ENCODE data around the gene SPIRE2. TPM values are rescaled to one million over a fixed set of nuclear protein-coding genes. Genes with fewer than 3 reads are reported as not detected.
"Not testable (repeated sequence)": the region's sequence is repeated elsewhere in the genome, so short reads cannot be mapped to it uniquely, and the experiment has no call there.

The SPIRE2 gene
- total RNA-seq, 2 donors from 2014 or later, result 51.7 to 80.5 TPM

DNA sequence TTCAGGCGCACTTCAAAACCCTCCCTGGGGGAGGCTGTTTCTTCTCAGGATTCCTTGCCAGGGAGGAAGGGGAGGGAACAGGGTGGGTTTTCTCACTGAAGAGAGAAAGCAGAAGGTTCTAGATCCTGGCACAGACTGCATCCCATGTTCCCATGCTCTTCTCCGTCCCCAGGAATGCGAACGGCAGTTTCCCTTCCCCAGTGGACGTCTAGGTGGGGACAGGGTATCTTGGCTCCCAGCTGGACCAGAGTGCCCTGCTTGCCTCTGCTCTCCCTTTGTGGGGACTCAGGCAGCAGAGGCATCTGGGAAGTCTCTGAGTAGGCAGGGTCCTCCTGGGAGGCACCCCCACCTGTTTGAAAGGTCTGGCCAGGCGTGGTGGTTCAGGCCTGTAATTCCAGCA is 42.2 kb downstream of the SPIRE2 start:
- no peaks in the 10 kb centered on the region for H3K9me3 ChIP-seq
- H3K4me3 ChIP-seq, result no peak overlapping the region
- no peaks in the 10 kb centered on the region for H3K27me3 ChIP-seq
- H3K4me1 ChIP-seq, result no peaks in the 10 kb centered on the region
- H3K36me3 ChIP-seq, result no peaks in the 10 kb centered on the region
- no peak for DNase-seq
- intact Hi-C loops (cut with DNase I), result no loop called here
- no peak overlapping the region for H3K27ac ChIP-seq
- H3K9ac ChIP-seq (ENCODE audit: low read depth in 2 of 2, low read length in 2 of 2), result no peak overlapping the region
- TF ChIP-seq, protein P1, sequence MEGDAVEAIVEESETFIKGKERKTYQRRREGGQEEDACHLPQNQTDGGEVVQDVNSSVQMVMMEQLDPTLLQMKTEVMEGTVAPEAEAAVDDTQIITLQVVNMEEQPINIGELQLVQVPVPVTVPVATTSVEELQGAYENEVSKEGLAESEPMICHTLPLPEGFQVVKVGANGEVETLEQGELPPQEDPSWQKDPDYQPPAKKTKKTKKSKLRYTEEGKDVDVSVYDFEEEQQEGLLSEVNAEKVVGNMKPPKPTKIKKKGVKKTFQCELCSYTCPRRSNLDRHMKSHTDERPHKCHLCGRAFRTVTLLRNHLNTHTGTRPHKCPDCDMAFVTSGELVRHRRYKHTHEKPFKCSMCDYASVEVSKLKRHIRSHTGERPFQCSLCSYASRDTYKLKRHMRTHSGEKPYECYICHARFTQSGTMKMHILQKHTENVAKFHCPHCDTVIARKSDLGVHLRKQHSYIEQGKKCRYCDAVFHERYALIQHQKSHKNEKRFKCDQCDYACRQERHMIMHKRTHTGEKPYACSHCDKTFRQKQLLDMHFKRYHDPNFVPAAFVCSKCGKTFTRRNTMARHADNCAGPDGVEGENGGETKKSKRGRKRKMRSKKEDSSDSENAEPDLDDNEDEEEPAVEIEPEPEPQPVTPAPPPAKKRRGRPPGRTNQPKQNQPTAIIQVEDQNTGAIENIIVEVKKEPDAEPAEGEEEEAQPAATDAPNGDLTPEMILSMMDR (IDR thresholded peaks at IDR 0.05), result no peak

DNA sequence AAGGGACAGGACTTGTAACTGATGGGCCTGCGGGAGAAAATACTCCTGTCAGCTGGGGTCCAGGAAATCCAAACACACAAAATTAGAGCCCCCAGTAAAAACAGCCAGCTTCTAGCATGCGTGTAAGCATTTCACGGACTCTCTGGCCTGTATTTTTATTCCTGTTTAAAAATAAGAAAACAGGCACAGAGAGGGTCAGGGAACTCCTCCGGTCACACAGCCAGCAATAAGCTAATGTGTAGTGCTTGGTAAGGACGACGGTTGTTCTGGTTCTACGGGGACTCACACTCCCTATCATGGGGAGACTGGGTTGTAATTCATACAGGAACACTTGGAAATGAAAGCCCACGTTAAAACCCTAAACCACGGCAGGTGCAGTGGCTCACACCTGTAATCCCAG is 43.6 kb downstream of the SPIRE2 start:
- H3K27me3 ChIP-seq, result no peaks in the 10 kb centered on the region
- no peak overlapping the region for H3K9ac ChIP-seq (ENCODE audit: low read depth in 2 of 2, low read length in 2 of 2)
- H3K4me3 ChIP-seq, result no peak overlapping the region
- no peaks in the 10 kb centered on the region for H3K36me3 ChIP-seq
- H3K9me3 ChIP-seq, result no peaks in the 10 kb centered on the region
- intact Hi-C loops (cut with DNase I), result no loop called here
- no peak overlapping the region for H3K27ac ChIP-seq
- H3K4me1 ChIP-seq, result no peaks in the 10 kb centered on the region
- TF ChIP-seq, protein P1 (IDR thresholded peaks at IDR 0.05), result no peak
- no peak for DNase-seq

DNA sequence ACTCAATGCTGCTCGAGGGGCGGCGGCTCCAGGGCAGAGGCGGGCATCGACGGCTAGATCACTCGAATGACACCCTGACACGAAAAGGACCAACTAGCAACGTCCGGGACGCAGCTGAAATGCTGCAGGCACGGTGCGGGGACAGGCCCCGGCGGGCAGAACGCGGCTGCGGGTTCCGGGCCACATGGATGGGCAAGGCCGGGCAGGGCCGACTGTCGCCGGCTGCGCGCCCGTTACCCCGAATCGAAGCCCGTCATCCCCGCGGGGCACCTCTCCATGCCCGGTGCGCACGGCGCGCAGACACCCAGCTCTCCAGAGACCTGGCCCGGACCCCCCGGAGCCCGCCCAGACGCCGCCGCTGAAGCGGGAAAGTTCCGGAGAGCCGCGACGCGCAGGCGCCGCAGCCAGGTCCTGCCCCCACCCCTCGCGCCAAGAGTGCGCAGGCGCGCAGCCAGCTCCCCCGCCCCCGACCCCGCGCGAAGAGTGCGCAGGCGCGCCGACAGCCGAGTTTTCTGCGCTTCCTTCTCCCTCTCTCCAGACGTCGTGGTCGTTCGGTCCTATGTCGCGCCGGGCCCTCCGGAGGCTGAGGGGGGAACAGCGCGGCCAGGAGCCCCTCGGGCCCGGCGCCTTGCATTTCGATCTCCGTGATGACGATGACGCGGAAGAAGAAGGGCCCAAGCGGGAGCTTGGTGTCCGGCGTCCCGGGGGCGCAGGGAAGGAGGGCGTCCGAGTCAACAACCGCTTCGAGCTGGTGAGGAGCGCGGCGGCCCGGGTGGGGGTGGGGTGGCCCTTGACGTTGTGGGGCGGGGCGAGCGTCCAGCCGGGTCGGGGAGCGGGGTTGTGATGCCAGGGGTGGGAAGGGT is 45.1 kb downstream of the SPIRE2 start, which contains the start of gene TCF25:
TSS of gene TCF25 (plus strand) at position 484 of the 863 bp plus-strand sequence. CDS start at position 560, 76 bp downstream.
- Histone ChIP-seq H3K4me1 (no peaks in the 10 kb centered on the region), H3K9me3 (no peaks in the 10 kb centered on the region), H3K27ac (peak within 1 kb of the TSS; percentile 97), H3K4me3 (peak within 1 kb of the TSS; percentile 66), H3K27me3 (no peaks in the 10 kb centered on the region), H3K9ac (ENCODE audit: low read depth in 2 of 2, low read length in 2 of 2) (peak within 1 kb of the TSS; percentile 81 to 99), H3K36me3 (no peaks in the 10 kb centered on the region)
- peak; percentile 86 for DNase-seq
- intact Hi-C loops (cut with DNase I), result no loop called here
- TF ChIP-seq, protein P1 (IDR thresholded peaks at IDR 0.05), result no peak

DNA sequence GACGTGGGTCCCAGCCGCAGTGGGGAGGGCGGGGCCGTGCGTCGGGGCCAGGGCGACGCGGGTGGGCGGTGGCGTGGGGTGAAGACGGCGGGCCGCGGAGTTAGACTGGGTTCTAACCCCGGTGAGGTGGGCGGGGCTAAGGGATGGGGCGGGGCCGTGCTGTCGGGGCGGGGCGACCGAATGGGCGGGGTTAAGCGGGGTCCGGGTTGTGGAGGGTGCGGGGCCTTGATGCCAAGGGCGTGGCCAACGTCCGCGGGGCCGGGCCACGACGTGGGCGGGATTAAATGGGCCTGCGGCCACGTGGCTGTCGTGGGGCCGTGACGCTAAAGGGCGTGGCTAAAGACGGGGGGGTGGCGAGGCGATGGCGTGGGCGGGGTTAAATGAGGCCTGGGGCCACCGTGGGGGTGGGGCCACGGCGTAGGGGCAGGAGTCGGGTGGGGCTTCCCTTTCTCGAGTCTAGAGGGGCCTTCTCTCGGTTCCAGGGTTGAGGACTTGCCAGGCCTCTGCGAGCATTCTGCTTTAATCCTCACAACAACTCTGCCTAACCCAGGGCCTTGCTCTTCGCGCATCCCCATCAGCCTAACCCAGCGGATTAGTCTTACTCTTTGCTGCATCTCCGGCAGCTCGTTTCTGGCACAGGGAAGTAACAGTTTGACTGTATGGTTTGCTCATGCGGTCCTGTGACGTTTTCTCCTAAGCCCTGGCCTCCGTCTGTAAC is 45.9 kb downstream of the SPIRE2 start:
- Histone ChIP-seq H3K4me3 (peak overlapping the region; percentile 66), H3K9me3 (no peaks in the 10 kb centered on the region), H3K36me3 (no peaks in the 10 kb centered on the region), H3K9ac (ENCODE audit: low read depth in 2 of 2, low read length in 2 of 2) (peak overlapping the region; percentile 81 to 99), H3K4me1 (no peaks in the 10 kb centered on the region), H3K27ac (peak overlapping the region; percentile 97), H3K27me3 (no peaks in the 10 kb centered on the region)
- peak; percentile 97 for DNase-seq
- intact Hi-C loops (cut with DNase I), result no loop called here
- TF ChIP-seq, protein P1 (IDR thresholded peaks at IDR 0.05), result no peak

DNA sequence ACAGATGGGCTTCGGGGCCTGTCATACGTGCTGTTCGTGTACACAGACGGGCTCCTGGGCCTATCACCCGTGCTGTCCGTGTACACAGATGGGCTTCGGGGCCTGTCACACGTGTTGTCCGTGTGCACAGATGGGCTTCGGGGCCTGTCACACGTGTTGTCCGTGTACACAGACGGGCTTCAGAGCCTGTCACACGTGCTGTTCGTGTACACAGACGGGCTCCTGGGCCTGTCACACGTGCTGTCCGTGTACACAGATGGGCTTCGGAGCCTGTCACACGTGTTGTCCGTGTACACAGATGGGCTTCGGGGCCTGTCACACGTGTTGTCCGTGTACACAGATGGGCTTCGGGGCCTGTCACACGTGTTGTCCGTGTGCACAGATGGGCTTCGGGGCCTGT is 50.8 kb downstream of the SPIRE2 start:
- H3K27me3 ChIP-seq; H3K4me3 ChIP-seq; H3K4me1 ChIP-seq; H3K27ac ChIP-seq; H3K9me3 ChIP-seq; DNase-seq; H3K9ac ChIP-seq (ENCODE audit: low read depth in 2 of 2, low read length in 2 of 2); intact Hi-C loops (cut with DNase I): not testable (repeated sequence)
- peaks cover 12% of the 10 kb centered on the region for H3K36me3 ChIP-seq
